Hindlimb muscle (tissue), 1 donor: ENCODE data around the gene UNC5B. TPM values are rescaled to one million over a fixed set of nuclear protein-coding genes. Genes with fewer than 3 reads are reported as not detected.
"Not testable (repeated sequence)": the region's sequence is repeated elsewhere in the genome, so short reads cannot be mapped to it uniquely, and the experiment has no call there.

Experiments
- DNase-seq: peaks from one replicate; pipeline ENCODE4 v3.0.0-alpha.2; 2013
- polyA plus RNA-seq: library from polyadenylated mRNA; unstranded; fragments of 120-200 nt; gene quantifications from one replicate; pipeline ENCODE4 v1.2.1, GENCODE V29; 2013; ENCODE audit not compliant: insufficient read length

Gene UNC5B
- polyA plus RNA-seq, 1 donor = 11.6 TPM

- DNase-seq = no peak
These were observed 56.4 kb downstream of the UNC5B start for GRCh38 chr10:71268758-71269157.

DNA sequence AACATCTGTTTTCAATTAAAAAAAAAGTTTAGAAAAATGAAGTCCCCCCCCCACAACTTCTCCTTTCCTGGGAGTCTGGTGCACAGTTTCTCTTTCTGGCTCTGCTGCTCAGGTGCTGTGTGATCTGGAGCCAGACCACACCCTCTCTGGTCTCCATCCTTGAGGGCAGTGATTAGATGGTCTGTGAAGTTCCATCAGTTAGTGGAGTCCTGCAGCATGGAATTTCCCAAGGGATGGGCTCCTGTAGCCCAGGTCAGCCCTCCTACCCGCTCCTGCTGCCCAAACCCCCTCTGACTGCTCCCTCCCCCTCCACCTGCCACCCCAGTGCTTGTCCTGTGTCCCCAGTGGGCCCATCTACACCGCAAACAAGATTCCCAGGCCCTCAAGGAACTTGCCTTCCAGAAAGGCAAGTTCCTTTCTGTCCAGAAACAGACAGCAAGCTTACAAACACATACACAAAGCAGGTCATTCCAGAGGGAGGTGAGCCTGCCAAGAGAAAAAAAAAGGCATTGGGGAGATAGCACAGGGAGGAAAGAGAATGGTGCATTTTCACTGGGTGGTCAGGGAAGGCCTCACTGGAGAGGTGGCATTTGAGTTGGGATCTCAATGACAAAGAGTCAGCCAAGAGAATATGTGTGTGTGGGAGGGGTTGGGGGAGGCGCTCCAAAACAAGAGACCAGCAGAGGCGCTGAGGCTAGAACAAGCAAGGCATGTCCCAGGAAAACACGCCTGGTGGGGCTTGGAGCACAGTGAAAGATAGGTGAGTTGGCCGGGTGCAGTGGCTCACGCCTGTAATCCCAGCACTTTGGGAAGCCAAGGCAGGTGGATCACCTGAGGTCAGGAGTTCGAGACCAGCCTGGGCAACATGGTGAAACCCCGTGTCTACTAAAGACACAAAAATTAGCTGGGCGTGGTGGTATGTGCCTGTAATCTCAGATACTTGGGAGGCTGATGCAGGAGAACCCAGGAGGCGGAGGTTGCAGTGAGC lies 57.2 kb downstream of the UNC5B start:
- no peak for DNase-seq

GRCh38 chr10:71270301-71271220 lies 58.2 kb downstream of the UNC5B start:
- DNase-seq = peak; percentile 49

GRCh38 chr10:71271662-71272055 lies 59.3 kb downstream of the UNC5B start:
- no peak for DNase-seq

DNA sequence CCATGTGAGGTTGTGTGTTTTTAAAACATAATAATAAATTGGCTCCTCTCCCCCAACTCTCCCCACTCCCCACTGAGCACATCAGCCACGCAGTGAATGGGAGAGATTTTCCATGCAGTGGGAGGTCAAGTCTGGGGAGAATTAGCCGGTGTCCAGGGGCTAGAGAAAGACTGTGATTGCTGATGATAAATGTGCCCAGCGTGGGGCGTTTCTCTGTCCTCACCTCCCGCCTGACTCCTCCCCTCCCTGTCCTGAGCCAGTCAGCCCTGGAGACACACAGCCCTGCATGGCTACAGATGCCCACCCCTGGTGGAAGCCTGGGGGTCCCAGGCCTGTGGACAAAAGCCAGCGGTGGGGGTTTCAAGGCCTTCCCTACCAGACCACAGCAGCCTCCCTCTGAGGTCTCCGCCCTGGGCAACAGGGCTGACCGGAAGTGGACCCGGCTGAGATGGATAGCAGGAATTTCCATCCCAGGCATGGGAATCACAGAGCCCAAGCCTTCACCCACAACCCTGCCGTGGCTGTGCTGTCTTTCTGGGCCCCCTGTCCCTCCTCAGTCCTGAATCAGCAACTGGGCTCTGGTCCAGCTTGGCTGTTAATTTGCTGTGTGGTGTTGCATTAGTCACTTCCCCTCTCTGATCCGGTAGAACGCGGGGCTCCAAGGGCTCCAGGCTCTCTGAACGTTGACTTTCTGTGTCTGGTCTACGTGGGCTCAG lies 59.8 kb downstream of the UNC5B start:
- DNase-seq = no peak

GRCh38 chr10:71272974-71273373 lies 60.6 kb downstream of the UNC5B start:
- DNase-seq = not testable (repeated sequence)

DNA sequence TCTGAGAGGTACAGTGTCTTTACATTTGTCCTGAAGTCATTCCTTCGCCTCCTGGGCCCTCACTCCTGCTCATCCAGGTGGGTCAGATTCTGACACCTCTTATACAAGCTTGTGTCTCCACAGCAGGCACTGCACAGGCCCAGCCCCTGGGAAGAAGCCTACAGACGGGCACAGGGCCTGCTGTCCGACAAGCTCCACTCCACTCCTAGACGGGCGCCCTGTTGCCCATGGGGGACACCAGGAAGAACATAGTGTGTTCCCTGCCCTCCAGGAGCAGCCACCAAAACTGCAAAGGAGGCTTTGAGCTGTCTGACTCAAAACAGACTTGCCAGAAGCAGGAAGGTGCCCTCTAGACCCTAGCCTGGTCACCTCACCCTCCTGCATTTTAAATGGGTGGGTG lies 61.1 kb downstream of the UNC5B start:
- DNase-seq = no peak

- no peak for DNase-seq
These were observed 62.8 kb downstream of the UNC5B start for GRCh38 chr10:71274901-71275796.

GRCh38 chr10:71276873-71277272 lies 64.5 kb downstream of the UNC5B start:
- no peak for DNase-seq

DNA sequence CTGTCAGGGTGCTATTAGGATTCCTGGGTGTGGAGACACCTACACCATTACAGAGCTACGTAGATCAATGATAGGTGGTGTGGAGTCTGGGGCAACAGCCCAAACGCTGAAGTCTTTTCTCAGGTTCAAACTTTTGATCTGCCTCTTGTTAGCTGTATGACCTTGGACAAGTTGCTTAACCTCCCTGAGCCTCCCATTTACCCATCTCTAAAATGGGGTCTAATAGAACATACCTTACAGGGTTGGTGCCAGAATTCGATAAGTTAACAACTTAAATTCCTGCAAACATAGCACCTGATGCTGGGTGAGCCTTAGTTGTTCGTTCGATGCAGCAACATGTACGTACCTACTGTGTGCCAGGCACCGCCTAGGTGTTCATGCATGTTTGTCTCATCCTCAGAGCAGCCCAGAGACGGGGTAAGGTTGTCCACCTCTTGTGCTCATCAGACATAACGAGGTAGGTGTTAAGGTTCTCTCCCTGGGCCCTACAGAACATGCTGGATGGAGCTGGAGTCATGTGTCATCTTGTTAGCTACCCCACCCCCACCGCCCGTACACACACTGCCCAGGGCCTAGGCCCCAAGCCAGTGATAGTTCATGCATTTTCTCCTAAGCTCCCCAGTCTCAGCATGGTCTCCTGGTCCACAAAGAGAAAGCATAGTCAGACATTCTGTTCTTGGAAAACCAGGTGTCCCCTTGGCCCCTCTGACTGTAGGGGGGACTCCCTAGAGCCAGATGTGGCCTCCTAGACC lies 65.7 kb downstream of the UNC5B start:
- no peak for DNase-seq

- DNase-seq = no peak
These were observed 66.6 kb downstream of the UNC5B start for GRCh38 chr10:71278691-71279588.

DNA sequence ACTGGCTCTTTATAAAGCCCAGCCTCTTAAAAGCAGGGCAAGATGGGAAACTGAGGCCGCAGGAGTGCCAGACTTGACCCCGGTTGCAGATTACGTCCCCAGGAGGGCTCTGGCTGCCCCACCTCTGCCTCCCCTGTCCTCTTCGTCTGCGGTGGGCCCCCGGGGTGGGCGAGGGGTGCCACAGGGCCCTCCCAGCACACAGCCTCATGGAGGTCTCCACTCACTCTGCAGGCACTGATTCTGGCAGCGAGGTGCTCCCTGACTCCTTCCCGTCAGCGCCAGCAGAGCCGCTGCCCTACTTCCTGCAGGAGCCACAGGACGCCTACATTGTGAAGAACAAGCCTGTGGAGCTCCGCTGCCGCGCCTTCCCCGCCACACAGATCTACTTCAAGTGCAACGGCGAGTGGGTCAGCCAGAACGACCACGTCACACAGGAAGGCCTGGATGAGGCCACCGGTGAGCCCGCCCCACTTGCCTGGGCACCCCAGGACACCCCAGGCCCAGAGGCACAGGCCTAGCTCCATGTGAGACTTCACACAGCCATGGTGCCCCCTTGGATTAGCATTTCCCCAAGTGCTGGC lies 67.3 kb downstream of the UNC5B start:
- no peak for DNase-seq

DNA sequence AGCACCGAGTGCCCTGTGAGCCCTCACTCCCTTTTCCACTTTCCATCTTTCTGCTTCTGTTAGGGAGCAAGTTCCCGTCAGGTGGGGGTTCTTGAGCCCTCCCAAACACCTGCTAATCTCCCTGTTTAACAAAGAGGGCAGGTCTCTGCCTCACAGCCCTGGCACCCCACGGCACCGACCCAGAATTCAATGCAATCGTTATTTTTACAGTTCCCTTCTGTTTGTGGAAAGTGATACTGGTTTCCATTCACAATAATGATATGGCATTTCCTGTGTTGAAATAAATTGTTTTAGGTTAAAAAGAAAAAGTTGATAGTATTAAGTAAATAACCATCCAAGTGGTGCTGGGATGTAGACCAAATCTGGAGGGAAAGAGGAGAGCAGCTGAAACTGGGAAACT lies 67.8 kb downstream of the UNC5B start:
- no peak for DNase-seq

- DNase-seq = no peak
These were observed 68.5 kb downstream of the UNC5B start for GRCh38 chr10:71280825-71281224.

DNA sequence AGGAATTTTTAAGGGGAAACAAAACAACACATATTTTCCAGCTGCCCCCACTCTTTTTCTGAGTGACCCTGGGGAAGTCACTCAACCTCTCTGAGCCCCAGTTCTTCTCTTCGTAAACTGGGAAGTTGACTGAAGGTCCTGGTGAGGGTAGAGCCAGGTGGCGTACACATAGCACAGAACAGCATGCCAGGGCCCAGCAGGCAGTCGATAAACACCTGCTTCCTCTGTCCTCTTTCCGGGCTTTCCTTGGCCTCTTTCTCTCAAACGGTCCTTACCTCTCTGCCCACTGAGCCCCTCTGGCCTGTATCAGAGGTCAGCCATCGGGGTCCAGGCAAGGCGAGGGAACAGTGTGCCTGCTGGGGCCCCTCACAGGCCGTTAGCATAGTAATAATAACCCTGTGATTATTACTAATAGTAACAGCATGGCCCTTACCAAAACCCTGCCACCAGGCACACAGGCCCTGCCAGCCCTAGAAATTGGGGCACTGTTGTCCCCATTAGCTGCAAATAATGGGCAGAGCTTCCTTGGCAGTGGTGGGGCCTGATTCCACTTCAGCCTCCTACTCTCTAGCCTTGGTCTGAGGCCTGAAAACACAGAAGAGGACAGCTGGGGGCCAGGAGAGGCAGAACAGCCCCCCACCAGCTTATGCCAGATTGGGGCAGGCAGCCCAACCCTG lies 69.4 kb downstream of the UNC5B start:
- DNase-seq = no peak

DNA sequence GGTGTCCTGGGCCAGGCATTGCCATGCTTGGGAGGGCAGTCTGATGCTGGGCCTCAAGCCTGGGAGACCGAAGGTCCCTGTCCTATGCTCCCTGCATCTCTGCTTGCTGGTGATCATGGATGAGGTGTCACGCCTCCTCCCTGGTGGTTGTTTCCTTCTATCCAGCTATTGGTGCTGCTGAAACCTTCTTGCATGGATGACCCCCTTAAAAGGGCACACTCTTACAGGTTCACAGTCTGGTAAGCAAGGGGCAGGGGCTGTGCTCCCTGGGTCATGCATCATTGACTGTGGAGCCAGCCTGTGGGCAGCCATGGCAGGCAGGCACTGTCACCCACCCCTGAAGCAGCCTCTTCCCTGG lies 69.9 kb downstream of the UNC5B start:
- DNase-seq = no peak

DNA sequence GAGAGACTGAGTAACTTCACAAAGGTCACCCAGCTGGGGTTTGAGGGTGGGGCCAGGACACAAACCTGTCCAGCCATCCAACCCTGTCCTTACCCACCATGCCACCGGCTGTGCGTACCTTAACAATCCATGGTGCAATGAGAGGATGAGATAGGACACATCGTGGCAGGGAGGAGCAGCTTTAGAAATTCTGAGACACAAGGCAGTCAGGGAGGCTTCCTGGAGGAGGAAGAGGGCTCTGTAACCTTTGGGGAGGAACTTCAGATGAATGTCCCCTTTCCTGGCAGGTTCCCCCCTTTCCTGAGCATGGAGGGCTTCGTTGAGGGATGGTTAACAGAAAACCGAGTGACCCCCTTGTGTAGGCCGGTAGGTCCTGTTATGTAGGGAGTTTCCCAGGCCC lies 71.0 kb downstream of the UNC5B start:
- DNase-seq = no peak

DNA sequence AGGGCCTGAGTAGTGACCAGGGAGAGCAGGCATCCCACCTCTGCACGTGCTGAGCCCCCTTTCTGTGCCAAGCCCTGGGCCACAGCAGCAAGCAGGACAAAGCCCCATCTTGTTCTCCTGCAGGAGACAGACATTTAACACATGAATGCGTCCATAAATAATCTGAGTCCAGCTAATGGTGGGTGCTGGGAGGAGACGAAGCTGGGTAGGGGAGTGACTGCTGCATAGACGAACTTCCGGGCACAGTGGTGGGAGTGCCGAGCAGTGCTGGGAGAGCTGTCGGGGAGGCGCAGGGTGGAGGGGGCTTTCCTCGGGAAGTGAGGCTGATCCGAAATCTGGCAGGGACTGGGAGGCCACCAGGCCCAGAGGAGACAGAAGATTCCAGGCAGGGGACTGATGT lies 71.5 kb downstream of the UNC5B start:
- DNase-seq = no peak
